ENCODE measurements around the gene HSF5. TPM values are rescaled to one million over a fixed set of nuclear protein-coding genes. Genes with fewer than 3 reads are reported as not detected.

The HSF5 gene
- total and polyA plus RNA-seq, 2 of the 13 experiments (the other 11 are each of a cell fraction or from before 2014, with no cell fraction given), result not detected

GRCh38 chr17:58417300-58418092 is 70.7 kb downstream of the HSF5 start, which contains the start of gene RNF43 (continued):
- no peak for TF ChIP-seq ZNF646 (CRISPR knock-in tag; IDR thresholded peaks at IDR 0.05)
- 0 out of 2 replicates have a peak, but pooled peaks have one; percentile 62 for TF ChIP-seq ZNF569 (CRISPR knock-in tag; IDR thresholded peaks at IDR 0.05; ENCODE audit: borderline replicate concordance)
- TF ChIP-seq, protein P1, sequence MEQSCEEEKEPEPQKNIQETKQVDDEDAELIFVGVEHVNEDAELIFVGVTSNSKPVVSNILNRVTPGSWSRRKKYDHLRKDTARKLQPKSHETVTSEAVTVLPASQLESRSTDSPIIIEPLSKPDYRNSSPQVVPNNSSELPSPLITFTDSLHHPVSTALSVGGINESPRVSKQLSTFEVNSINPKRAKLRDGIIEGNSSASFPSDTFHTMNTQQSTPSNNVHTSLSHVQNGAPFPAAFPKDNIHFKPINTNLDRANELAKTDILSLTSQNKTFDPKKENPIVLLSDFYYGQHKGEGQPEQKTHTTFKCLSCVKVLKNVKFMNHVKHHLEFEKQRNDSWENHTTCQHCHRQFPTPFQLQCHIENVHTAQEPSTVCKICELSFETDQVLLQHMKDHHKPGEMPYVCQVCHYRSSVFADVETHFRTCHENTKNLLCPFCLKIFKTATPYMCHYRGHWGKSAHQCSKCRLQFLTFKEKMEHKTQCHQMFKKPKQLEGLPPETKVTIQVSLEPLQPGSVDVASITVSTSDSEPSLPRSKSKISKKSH (CRISPR knock-in tag; IDR thresholded peaks at IDR 0.05; ENCODE audit: borderline replicate concordance), result no peak; the same call in 1 of the 2 replicates
- peak; percentile 62; the same call in 1 of the 2 replicates for TF ChIP-seq TCF7 (IDR thresholded peaks at IDR 0.05; ENCODE audit: low read depth)
- no peak for TF ChIP-seq NCOA5 (CRISPR knock-in tag; IDR thresholded peaks at IDR 0.05)
- TF ChIP-seq ATAD3A (CRISPR knock-in tag; IDR thresholded peaks at IDR 0.05), result no peak
- TF ChIP-seq ZNF407 (CRISPR knock-in tag; IDR thresholded peaks at IDR 0.05; ENCODE audit: not compliant biosample characterization), result no peak
- TF ChIP-seq ZNF577 (CRISPR knock-in tag; IDR thresholded peaks at IDR 0.05; ENCODE audit: borderline replicate concordance, low read depth), result no peak
- 0 out of 2 replicates have a peak, but pooled peaks have one; percentile 51 for TF ChIP-seq ZNF333 (CRISPR knock-in tag; IDR thresholded peaks at IDR 0.05; ENCODE audit: borderline replicate concordance)
- no peak for TF ChIP-seq ZNF180 (CRISPR knock-in tag; IDR thresholded peaks at IDR 0.05; ENCODE audit: borderline replicate concordance, low read depth)
- TF ChIP-seq ZNF382 (CRISPR knock-in tag; IDR thresholded peaks at IDR 0.05; ENCODE audit: borderline replicate concordance), result no peak

Measured in HepG2 (cell line).